GM23338 (cell line): ENCODE measurements around the gene CDH4. TPM values are rescaled to one million over a fixed set of nuclear protein-coding genes. Genes with fewer than 3 reads are reported as not detected.

Experiments used
- ATAC-seq: fragments of 200-7000 bp; cut with Tn5 transposase; 3 replicates; pipeline ENCODE4 v1.9.1; 2020
- DNase-seq: peaks from one replicate; pipeline ENCODE4 v3.0.0-alpha.2; 2015; ENCODE audit warnings: low spot score
- H2AFZ ChIP-seq: fragments of 200-600 bp; sonication (generic); 2 replicates; pipeline ENCODE4 v1.8.0; 2016; ENCODE audit warnings: antibody characterized with exemption, mild to moderate bottlenecking, moderate library complexity
- H3F3A ChIP-seq: fragments of 200-600 bp; sonication (generic); replicated peaks from 2 replicates; pipeline ENCODE4 v1.8.0; 2017; ENCODE audit warnings: antibody characterized with exemption, mixed run types, low read depth
- H3K27ac ChIP-seq: fragments of 200-600 bp; sonication (generic); 2 replicates; pipeline ENCODE4 v1.6.1; 2016; ENCODE audit warnings: low read depth
- H3K27me3 ChIP-seq: fragments of 200-600 bp; sonication (generic); 2 replicates; pipeline ENCODE4 v1.8.0; 2016; ENCODE audit warnings: mild to moderate bottlenecking, mixed run types, moderate library complexity; ENCODE audit not compliant: insufficient read depth
- H3K36me3 ChIP-seq: fragments of 200-600 bp; sonication (generic); 2 replicates; pipeline ENCODE4 v1.8.0; 2016; ENCODE audit warnings: mild to moderate bottlenecking; ENCODE audit not compliant: insufficient read depth
- H3K4me1 ChIP-seq: fragments of 200-600 bp; sonication (generic); 2 replicates; pipeline ENCODE4 v1.8.0; 2016; ENCODE audit warnings: mild to moderate bottlenecking, moderate library complexity; ENCODE audit not compliant: insufficient read depth
- H3K4me2 ChIP-seq: fragments of 200-600 bp; sonication (generic); 2 replicates; pipeline ENCODE4 v1.7.1; 2017; ENCODE audit warnings: mixed run types
- H3K4me3 ChIP-seq: fragments of 200-600 bp; sonication (generic); 2 replicates; pipeline ENCODE4 v1.6.1; 2016; ENCODE audit warnings: mixed run types
- H3K79me2 ChIP-seq: fragments of 200-600 bp; sonication (generic); replicated peaks from 2 replicates; pipeline ENCODE4 v1.8.0; 2017; ENCODE audit warnings: mild to moderate bottlenecking; ENCODE audit not compliant: insufficient read depth
- H3K9me2 ChIP-seq: fragments of 200-600 bp; sonication (generic); 2 replicates; pipeline ENCODE4 v1.8.0; 2017; ENCODE audit not compliant: insufficient read depth
- H4K20me1 ChIP-seq: fragments of 200-600 bp; sonication (generic); replicated peaks from 2 replicates; pipeline ENCODE4 v1.8.0; 2017; ENCODE audit warnings: mild to moderate bottlenecking; ENCODE audit not compliant: insufficient read depth
- H3K27ac Mint-ChIP-seq: 2 replicates; pipeline ENCODE4 v1.8.0; 2020; ENCODE audit warnings: inconsistent platforms, mild to moderate bottlenecking, moderate library complexity, mixed read lengths
- H3K27me3 Mint-ChIP-seq: 3 replicates; pipeline ENCODE4 v1.8.0; 2022; ENCODE audit warnings: low read depth, mild to moderate bottlenecking, moderate library complexity, mixed read lengths, inconsistent platforms; ENCODE audit not compliant: insufficient read depth, poor library complexity
- H3K36me3 Mint-ChIP-seq: 3 replicates; pipeline ENCODE4 v1.8.0; 2021; ENCODE audit warnings: low read depth, mild to moderate bottlenecking, inconsistent platforms, moderate library complexity, mixed read lengths
- H3K4me1 Mint-ChIP-seq: 3 replicates; pipeline ENCODE4 v1.8.0; 2020; ENCODE audit warnings: mild to moderate bottlenecking, inconsistent platforms, mixed read lengths
- H3K4me3 Mint-ChIP-seq: 3 replicates; pipeline ENCODE4 v1.8.0; 2021; ENCODE audit warnings: moderate library complexity, mild to moderate bottlenecking, inconsistent platforms, mixed read lengths
- H3K9me3 Mint-ChIP-seq: 3 replicates; pipeline ENCODE4 v1.8.0; 2020; ENCODE audit warnings: moderate library complexity, mild to moderate bottlenecking, inconsistent platforms, mixed read lengths
- EZH2phosphoT487 ChIP-seq: fragments of 200-600 bp; sonication (generic); IDR thresholded peaks from one replicate; pipeline ENCODE4 v1.8.1; 2018; ENCODE audit warnings: antibody characterized with exemption; ENCODE audit not compliant: unreplicated experiment
- JUNB ChIP-seq: IDR thresholded peaks from one replicate; pipeline ENCODE4 v1.6.1; 2016; ENCODE audit warnings: antibody characterized with exemption; ENCODE audit not compliant: unreplicated experiment
- POLR2AphosphoS5 ChIP-seq: IDR thresholded peaks from 2 replicates; pipeline ENCODE4 v1.6.1; 2016; ENCODE audit warnings: antibody characterized with exemption, low read depth
- ZNF114 ChIP-seq: fragments of 250-450 bp; sonication (Bioruptor Pico); IDR thresholded peaks from 2 replicates; pipeline ENCODE4 v1.5.0; 2020; ENCODE audit warnings: mild to moderate bottlenecking, moderate library complexity
- ZNF331 ChIP-seq: fragments of 250-450 bp; sonication (Bioruptor Pico); IDR thresholded peaks from 2 replicates; pipeline ENCODE4 v1.5.0; 2020; ENCODE audit warnings: low read depth, mild to moderate bottlenecking, moderate library complexity
- polyA plus RNA-seq: library from polyadenylated mRNA; unstranded; fragments of >200 nt; fragmentation: Nextera tagmentation; extraction: Ambion mirVana; gene quantifications from 2 replicates; pipeline ENCODE4 v1.2.1, GENCODE V29; 2016
- total RNA-seq: library from RNA; depleted of rRNA; stranded (reverse); fragments of >200 nt; shearing (Covaris generic); gene quantifications from 2 replicates; pipeline ENCODE4 v1.2.3, GENCODE V29; 2014
- TF ChIP-seq, protein P1 (sequence below): fragments of 250-450 bp; sonication (Bioruptor Pico); IDR thresholded peaks from 2 replicates; pipeline ENCODE4 v1.5.0; 2020; ENCODE audit warnings: mild to moderate bottlenecking, moderate library complexity
- TF ChIP-seq, protein P2 (sequence below): IDR thresholded peaks from 2 replicates; pipeline ENCODE4 v1.6.1; 2016; ENCODE audit warnings: antibody characterized with exemption

Gene CDH4
- total and polyA plus RNA-seq, 2 experiments from 2014 or later = 1.2 to 4.2 TPM

DNA sequence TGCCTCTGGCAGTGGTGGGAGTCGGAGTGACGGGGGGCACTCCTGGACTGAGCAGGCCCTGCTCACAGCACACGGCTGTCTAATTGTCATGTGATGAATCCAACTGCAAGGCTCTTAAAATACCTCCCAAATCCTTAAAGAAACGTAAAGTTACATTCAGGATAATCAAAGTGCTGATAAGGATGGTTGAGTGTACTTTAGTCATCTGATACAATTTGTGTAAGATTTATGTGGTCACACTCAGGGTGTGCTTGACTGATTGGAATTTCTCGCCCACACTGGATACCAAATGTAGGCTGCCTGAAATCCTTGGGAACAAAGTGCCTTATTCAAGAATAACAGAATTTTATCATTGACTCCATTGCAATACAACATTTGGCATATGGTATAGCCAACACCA lies 238.7 kb downstream of the CDH4 start (continued):
- TF ChIP-seq, protein P1, sequence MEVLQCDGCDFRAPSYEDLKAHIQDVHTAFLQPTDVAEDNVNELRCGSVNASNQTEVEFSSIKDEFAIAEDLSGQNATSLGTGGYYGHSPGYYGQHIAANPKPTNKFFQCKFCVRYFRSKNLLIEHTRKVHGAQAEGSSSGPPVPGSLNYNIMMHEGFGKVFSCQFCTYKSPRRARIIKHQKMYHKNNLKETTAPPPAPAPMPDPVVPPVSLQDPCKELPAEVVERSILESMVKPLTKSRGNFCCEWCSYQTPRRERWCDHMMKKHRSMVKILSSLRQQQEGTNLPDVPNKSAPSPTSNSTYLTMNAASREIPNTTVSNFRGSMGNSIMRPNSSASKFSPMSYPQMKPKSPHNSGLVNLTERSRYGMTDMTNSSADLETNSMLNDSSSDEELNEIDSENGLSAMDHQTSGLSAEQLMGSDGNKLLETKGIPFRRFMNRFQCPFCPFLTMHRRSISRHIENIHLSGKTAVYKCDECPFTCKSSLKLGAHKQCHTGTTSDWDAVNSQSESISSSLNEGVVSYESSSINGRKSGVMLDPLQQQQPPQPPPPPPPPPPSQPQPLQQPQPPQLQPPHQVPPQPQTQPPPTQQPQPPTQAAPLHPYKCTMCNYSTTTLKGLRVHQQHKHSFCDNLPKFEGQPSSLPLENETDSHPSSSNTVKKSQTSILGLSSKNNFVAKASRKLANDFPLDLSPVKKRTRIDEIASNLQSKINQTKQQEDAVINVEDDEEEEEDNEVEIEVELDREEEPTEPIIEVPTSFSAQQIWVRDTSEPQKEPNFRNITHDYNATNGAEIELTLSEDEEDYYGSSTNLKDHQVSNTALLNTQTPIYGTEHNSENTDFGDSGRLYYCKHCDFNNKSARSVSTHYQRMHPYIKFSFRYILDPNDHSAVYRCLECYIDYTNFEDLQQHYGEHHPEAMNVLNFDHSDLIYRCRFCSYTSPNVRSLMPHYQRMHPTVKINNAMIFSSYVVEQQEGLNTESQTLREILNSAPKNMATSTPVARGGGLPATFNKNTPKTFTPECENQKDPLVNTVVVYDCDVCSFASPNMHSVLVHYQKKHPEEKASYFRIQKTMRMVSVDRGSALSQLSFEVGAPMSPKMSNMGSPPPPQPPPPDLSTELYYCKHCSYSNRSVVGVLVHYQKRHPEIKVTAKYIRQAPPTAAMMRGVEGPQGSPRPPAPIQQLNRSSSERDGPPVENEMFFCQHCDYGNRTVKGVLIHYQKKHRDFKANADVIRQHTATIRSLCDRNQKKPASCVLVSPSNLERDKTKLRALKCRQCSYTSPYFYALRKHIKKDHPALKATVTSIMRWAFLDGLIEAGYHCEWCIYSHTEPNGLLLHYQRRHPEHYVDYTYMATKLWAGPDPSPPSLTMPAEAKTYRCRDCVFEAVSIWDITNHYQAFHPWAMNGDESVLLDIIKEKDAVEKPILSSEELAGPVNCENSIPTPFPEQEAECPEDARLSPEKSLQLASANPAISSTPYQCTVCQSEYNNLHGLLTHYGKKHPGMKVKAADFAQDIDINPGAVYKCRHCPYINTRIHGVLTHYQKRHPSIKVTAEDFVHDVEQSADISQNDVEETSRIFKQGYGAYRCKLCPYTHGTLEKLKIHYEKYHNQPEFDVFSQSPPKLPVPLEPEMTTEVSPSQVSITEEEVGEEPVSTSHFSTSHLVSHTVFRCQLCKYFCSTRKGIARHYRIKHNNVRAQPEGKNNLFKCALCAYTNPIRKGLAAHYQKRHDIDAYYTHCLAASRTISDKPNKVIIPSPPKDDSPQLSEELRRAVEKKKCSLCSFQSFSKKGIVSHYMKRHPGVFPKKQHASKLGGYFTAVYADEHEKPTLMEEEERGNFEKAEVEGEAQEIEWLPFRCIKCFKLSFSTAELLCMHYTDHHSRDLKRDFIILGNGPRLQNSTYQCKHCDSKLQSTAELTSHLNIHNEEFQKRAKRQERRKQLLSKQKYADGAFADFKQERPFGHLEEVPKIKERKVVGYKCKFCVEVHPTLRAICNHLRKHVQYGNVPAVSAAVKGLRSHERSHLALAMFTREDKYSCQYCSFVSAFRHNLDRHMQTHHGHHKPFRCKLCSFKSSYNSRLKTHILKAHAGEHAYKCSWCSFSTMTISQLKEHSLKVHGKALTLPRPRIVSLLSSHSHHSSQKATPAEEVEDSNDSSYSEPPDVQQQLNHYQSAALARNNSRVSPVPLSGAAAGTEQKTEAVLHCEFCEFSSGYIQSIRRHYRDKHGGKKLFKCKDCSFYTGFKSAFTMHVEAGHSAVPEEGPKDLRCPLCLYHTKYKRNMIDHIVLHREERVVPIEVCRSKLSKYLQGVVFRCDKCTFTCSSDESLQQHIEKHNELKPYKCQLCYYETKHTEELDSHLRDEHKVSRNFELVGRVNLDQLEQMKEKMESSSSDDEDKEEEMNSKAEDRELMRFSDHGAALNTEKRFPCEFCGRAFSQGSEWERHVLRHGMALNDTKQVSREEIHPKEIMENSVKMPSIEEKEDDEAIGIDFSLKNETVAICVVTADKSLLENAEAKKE (CRISPR knock-in tag) = no peak
- TF ChIP-seq JUNB = no peak
- TF ChIP-seq POLR2AphosphoS5 = no peak
- no peak for TF ChIP-seq ZNF331 (CRISPR knock-in tag)
- TF ChIP-seq, protein P2, sequence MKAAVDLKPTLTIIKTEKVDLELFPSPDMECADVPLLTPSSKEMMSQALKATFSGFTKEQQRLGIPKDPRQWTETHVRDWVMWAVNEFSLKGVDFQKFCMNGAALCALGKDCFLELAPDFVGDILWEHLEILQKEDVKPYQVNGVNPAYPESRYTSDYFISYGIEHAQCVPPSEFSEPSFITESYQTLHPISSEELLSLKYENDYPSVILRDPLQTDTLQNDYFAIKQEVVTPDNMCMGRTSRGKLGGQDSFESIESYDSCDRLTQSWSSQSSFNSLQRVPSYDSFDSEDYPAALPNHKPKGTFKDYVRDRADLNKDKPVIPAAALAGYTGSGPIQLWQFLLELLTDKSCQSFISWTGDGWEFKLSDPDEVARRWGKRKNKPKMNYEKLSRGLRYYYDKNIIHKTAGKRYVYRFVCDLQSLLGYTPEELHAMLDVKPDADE = no peak
- no peak for TF ChIP-seq EZH2phosphoT487

DNA sequence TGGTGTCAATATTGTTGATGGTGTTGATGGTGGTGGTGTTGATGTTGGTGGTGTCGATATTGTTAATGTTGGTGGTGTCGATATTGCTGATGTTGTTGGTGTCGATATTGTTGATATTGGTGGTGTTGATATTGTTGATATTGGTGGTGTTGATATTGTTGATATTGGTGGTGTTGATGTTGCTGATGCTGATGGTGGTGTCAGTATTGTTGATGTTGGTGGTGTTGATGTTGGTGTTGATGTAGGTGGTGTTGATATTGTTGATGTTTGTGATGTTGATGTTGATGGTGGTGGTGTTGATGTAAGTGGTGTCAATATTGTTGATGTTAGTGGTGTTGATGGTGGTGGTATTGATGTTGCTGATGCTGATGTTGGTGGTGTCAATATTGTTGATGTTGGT lies 240.0 kb downstream of the CDH4 start:
- Histone ChIP-seq H3K4me2 (no peak overlapping the region), H3K4me3 (no peak overlapping the region), H3K27me3 (no peaks in the 10 kb centered on the region), H4K20me1 (no peaks in the 10 kb centered on the region), H3K4me1 (peaks cover 21% of the 10 kb centered on the region), H3K9me2 (peaks cover 14% of the 10 kb centered on the region; the same call in 1 of the 2 replicates), H2AFZ (no peak overlapping the region), H3K36me3 (no peaks in the 10 kb centered on the region), H3K27ac (no peak overlapping the region), H3K79me2 (no peaks in the 10 kb centered on the region), H3F3A (0 out of 2 replicates have a peak, but pooled peaks cover 3% of the 10 kb centered on the region)
- no peak for ATAC-seq
- H3K27me3 Mint-ChIP-seq = no peaks in the 10 kb centered on the region
- H3K4me1 Mint-ChIP-seq = peaks cover 33% of the 10 kb centered on the region
- no peak overlapping the region for H3K4me3 Mint-ChIP-seq
- H3K36me3 Mint-ChIP-seq = no peaks in the 10 kb centered on the region
- H3K9me3 Mint-ChIP-seq = no peaks in the 10 kb centered on the region
- H3K27ac Mint-ChIP-seq = no peak overlapping the region
- no peak for DNase-seq
- TF ChIP-seq, protein P1 (CRISPR knock-in tag) = no peak
- TF ChIP-seq JUNB (no peak), ZNF114 (CRISPR knock-in tag) (no peak), POLR2AphosphoS5 (no peak)
- TF ChIP-seq, protein P2 = no peak
